Measurements from ENCODE around the gene NR0B1.

The NR0B1 gene

GRCh38 chrX:30270639-30271038 lies 38.6 kb downstream of the NR0B1 start:
- H3K36me3 ChIP-seq (ENCODE audit: insufficient read depth, insufficient read length, low read length), result no peaks in the 10 kb centered on the region
- no peak overlapping the region for H3K9ac ChIP-seq (ENCODE audit: insufficient read length, low read depth)
- H3K9me3 ChIP-seq (ENCODE audit: insufficient read depth, low read length), result no peaks in the 10 kb centered on the region
- H3K27me3 ChIP-seq (ENCODE audit: insufficient read depth, insufficient read length), result no peaks in the 10 kb centered on the region
- no peak for DNase-seq (ENCODE audit: low read depth, low spot score)
- no peaks in the 10 kb centered on the region for H3K4me1 ChIP-seq (ENCODE audit: insufficient read depth, insufficient read length)
- H3K4me3 ChIP-seq (ENCODE audit: insufficient read length, low read depth), result no peak overlapping the region
- TF ChIP-seq YY1 (IDR thresholded peaks at IDR 0.05; ENCODE audit: insufficient read depth, insufficient read length), result no peak
- no peak for TF ChIP-seq ZNF274 (IDR thresholded peaks at IDR 0.05; ENCODE audit: low read depth, low read length)
- TF ChIP-seq SUZ12 (IDR thresholded peaks at IDR 0.05; ENCODE audit: extremely low read depth, insufficient read depth, insufficient read length), result no peak

DNA sequence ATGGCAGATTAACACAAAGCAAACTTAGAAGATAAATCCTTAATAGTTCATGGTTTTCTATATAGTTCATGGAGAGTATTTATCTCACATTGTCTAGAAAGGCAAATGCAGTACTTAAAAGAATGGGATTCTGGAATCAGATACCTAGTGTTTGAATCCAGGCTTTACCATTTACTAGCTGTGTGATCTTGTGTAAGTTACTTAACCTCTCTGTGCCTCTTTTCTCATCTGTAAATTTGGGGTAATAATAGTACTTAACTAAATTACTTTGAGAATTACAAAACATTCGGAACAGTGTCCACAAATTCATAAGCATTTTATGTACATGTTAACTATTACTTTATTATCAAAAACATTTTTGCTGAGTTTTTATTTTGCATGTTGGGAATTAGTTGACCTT lies 46.4 kb downstream of the NR0B1 start:
- no peak overlapping the region for H3K4me3 ChIP-seq (ENCODE audit: insufficient read length, low read depth)
- no peaks in the 10 kb centered on the region for H3K4me1 ChIP-seq (ENCODE audit: insufficient read depth, insufficient read length)
- no peak overlapping the region for H3K9ac ChIP-seq (ENCODE audit: insufficient read length, low read depth)
- TF ChIP-seq SUZ12 (IDR thresholded peaks at IDR 0.05; ENCODE audit: extremely low read depth, insufficient read depth, insufficient read length), result no peak
- no peak for TF ChIP-seq ZNF274 (IDR thresholded peaks at IDR 0.05; ENCODE audit: low read depth, low read length)
- no peak for TF ChIP-seq YY1 (IDR thresholded peaks at IDR 0.05; ENCODE audit: insufficient read depth, insufficient read length)
- H3K36me3 ChIP-seq (ENCODE audit: insufficient read depth, insufficient read length, low read length), result no peaks in the 10 kb centered on the region
- DNase-seq (ENCODE audit: low read depth, low spot score), result no peak
- no peaks in the 10 kb centered on the region for H3K27me3 ChIP-seq (ENCODE audit: insufficient read depth, insufficient read length)
- no peaks in the 10 kb centered on the region for H3K9me3 ChIP-seq (ENCODE audit: insufficient read depth, low read length)

DNA sequence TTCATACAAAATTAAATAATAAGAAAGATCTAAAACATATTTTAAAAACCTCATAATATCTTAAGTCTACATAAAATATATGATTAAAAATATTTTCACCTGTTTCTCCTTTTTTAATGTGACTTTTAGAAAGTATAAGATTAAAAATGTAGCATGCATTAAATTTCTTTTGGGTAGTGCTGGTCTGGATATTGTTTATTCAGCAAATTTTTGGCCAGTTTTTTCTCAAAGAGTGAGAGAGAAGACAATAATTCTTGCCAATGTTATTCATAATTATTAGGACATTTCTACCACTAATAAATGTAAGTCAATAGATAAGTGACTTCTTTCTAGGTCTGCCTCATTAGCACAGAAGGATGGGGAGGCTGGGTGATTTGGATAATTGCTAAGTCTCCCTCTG lies 48.2 kb downstream of the NR0B1 start:
- H3K9ac ChIP-seq (ENCODE audit: insufficient read length, low read depth), result no peak overlapping the region
- peaks cover 10% of the 10 kb centered on the region; the same call in 1 of the 2 replicates for H3K9me3 ChIP-seq (ENCODE audit: insufficient read depth, low read length)
- H3K36me3 ChIP-seq (ENCODE audit: insufficient read depth, insufficient read length, low read length), result no peaks in the 10 kb centered on the region
- TF ChIP-seq SUZ12 (IDR thresholded peaks at IDR 0.05; ENCODE audit: extremely low read depth, insufficient read depth, insufficient read length) (no peak), ZNF274 (IDR thresholded peaks at IDR 0.05; ENCODE audit: low read depth, low read length) (no peak), YY1 (IDR thresholded peaks at IDR 0.05; ENCODE audit: insufficient read depth, insufficient read length) (no peak)
- no peaks in the 10 kb centered on the region for H3K4me1 ChIP-seq (ENCODE audit: insufficient read depth, insufficient read length)
- H3K27me3 ChIP-seq (ENCODE audit: insufficient read depth, insufficient read length), result no peaks in the 10 kb centered on the region
- no peak overlapping the region for H3K4me3 ChIP-seq (ENCODE audit: insufficient read length, low read depth)
- DNase-seq (ENCODE audit: low read depth, low spot score), result no peak

- no peak for DNase-seq (ENCODE audit: low read depth, low spot score)
- no peaks in the 10 kb centered on the region for H3K36me3 ChIP-seq (ENCODE audit: insufficient read depth, insufficient read length, low read length)
- H3K4me3 ChIP-seq (ENCODE audit: insufficient read length, low read depth), result no peak overlapping the region
- H3K9ac ChIP-seq (ENCODE audit: insufficient read length, low read depth), result no peak overlapping the region
- H3K9me3 ChIP-seq (ENCODE audit: insufficient read depth, low read length), result peaks cover 15% of the 10 kb centered on the region; the same call in 1 of the 2 replicates
- no peaks in the 10 kb centered on the region for H3K27me3 ChIP-seq (ENCODE audit: insufficient read depth, insufficient read length)
- no peaks in the 10 kb centered on the region for H3K4me1 ChIP-seq (ENCODE audit: insufficient read depth, insufficient read length)
- TF ChIP-seq SUZ12 (IDR thresholded peaks at IDR 0.05; ENCODE audit: extremely low read depth, insufficient read depth, insufficient read length), result no peak
Observed at GRCh38 chrX:30259927-30260326, 49.3 kb downstream of the NR0B1 start.

Data from NT2/D1 (cell line).